ENCODE data around the gene CASTOR2.
"Not testable (repeated sequence)": the region's sequence is repeated elsewhere in the genome, so short reads cannot be mapped to it uniquely, and the experiment has no call there.

CASTOR2 gene

DNA sequence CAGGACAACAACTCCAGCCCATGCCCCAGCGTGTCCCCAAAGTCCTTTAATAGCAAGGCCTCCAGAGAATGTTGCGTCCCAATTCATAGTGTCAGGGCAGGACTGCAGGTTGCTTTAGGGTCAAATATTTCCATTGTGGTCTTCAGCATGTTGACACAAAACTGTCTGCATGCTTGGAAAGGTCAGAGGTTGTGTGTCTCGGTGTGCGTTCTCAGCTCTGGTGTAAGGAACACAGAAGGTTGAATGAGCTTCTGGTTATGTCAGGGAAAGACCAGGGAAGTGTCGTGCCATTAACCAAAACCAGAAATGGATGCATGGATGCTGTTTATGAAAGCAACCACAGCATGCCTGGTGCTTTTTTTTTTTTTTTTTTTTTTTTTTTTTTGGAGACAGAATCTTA, 31.9 kb downstream of the CASTOR2 start:
- DNase-seq, result not testable (repeated sequence)

DNA sequence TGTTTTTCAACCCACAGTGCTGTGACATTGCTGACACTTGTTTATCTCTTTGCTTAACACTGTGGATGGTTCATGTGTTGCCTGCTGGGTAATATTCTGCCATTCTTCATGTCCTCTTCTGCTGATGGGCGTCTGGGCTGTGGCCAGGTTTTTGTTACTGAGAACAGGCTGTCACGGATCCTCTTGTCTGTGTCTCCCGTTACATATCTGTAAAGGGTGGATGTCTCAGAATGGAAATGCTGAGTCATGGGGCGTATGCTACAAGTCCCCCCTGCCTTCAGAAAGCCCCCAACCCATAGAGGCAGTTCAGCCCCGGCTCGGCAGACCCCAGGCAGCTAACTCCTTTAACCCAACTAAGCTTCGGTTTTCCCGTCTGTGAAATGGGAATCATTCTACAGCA, 33.3 kb downstream of the CASTOR2 start:
- DNase-seq, result not testable (repeated sequence)

DNA sequence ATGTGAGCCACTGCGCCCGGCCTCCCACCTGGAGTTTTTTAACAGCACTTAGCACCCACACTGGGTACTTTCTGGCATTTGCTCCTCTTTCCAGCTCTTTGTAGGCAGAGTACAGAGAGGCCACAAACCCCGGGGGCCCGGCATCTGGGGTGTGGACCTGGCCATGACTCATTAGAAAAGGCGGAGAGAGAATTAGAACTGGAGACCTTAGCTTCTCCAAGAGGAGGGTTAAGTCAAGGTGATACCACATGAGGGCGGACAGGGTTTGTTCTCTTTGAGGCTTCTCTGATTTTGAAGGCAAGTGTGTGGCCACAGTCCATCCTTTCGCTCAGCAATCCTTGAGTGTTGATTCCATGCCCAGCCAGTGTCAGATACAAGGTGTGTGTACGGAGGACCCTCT, 36.9 kb downstream of the CASTOR2 start:
- not testable (repeated sequence) for DNase-seq

DNA sequence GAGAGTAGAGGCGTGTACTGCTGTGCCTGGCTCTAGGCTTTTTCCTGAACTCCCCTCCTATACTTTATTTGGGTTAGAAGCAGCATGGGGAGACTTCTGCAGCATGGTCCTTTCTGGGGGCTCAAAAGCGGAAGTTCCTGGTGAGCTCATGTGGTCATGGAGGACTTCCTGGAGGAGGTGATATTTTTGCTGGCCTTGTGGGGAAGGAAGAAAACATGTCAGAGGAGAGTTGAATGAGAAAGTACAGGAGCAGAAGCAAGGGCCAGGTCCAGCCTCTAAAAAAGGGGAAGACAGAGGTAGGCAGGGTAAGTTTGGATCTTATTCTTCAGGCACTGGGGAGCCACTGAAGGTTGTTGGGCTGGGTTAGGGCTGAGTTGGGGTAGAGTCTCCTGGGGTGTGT, 45.5 kb downstream of the CASTOR2 start:
- no peak for DNase-seq

DNA sequence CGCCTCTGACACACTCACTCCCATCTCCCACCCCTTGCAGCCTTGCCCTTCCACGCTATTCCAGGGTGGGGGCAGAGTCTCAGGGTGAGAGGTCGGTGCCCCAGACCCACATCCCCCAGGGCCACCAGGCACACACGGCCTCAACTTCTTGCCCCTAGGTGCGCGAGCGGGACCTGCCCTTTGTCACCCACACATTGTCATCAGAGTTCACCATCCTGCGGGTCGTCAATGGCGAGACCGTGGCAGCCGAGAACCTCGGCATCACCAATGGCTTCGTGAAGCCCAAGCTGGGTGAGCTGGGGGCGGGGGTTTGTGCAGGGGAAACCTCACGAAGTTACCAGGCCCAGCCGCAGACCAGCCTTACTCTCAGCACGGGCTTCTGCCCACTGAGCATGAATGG, 53.3 kb downstream of the CASTOR2 start:
- no peak for DNase-seq

DNA sequence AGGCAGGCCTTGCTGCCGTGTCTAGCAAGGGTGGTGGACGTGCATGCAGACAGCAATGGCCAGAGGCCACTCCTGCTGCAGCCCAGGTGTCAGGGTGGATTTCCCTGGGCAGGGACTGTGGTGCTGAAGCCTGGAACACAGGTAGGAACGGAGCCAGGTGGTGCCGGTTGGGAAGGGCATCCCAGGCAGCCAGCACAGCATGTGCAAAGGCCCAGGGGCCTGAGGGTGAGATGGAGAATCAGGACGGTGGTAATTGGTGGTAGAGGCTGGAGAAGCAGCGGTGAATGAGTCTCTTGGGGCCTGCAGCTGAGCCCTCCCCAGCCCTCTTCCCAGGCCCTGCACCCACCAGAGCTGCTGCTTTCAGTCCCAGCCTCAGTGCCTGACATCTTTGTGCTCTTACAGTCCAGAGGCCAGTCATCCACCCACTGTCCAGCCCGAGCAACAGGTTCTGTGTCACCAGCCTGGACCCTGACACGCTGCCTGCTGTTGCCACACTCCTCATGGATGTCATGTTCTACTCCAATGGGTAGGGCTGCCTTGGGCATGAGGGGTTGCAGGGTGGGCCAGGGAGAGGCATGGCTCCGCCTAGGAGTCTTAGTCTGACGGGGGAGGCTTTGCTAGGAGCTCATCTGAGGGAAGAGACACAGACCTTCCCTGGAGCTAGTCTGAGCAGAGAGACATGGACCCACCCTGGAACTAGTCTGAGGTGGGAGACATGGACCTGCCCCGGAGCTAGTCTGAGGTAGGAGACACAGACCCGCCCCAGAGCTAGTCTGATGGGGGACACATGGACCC, 54.3 kb downstream of the CASTOR2 start:
- DNase-seq, result no peak

DNA sequence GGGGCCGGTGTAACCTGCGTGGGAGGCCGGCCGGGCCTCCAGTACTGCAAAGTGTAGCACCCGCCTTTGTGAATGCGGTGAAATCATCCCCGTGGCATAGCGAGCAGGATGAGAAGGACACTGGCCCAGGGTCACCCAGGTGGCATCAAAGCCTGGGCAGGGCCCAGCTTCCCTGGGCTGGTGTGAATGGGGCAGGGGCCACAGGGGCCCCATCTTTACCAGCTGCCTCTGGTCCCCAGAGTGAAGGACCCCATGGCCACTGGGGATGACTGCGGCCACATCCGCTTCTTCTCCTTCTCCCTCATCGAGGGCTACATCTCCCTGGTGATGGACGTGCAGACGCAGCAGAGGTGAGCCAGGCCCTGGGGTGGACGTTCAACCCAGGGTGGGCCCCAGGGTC, 55.3 kb downstream of the CASTOR2 start:
- DNase-seq, result no peak

DNA sequence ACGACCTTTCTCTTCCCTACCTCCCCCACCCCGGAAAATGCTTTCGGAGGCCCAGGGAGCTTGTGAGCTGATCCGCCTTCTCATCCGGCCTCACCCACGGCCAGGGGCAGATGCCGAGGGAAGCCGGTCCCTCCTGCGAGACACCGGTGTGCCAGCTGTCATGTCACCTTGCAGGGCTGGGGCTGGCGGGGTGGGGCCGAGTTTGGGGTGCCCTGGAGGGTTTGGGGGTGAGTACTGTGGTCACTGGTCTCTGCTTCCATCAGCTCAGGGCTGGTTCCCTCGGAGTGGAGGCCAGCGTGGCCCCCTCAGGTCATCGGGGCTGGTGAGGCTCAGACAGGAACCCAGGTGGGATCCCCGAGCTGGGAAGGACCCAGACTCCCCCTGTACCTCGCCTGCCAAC, 60.4 kb downstream of the CASTOR2 start:
- no peak for DNase-seq

DNA sequence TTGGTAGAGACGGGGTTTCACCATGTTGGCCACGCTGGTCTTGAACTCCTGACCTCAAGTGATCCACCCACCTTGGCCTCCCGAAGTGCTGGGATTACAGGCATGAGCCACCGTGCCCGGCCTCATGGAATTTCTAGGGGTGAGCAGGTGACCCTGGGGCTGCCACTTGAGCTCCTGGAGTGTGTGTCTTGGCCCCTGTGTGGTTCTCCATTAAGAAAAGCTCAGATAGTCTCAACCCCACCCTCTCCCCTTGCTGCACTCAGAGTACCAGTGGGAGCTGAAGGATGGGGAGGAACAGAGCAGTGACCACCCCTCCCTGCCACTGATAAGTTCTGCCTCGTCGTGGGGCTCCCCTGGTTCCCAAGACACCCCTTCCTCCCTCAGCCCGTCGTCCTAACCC, 63.8 kb downstream of the CASTOR2 start:
- DNase-seq, result no peak

DNA sequence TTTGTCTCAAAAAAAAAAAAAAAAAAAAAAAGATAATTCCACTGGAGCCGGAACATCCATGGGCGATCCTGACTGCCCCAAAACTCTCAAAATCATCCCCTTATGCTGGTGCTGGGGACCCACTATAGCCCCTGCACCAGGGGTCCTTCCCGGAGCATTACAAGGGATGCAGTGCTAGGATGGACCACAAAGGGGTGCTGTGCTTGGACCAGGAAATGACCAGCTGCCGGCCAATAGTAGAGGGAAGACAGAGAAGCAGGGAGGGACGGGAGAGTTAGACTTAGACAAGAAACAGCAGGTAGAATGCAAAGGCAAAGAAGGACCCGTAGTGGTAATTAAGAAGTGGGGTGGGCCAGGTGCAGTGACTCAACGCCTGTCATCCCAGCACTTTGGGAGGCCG, 68.6 kb downstream of the CASTOR2 start:
- DNase-seq, result no peak

DNA sequence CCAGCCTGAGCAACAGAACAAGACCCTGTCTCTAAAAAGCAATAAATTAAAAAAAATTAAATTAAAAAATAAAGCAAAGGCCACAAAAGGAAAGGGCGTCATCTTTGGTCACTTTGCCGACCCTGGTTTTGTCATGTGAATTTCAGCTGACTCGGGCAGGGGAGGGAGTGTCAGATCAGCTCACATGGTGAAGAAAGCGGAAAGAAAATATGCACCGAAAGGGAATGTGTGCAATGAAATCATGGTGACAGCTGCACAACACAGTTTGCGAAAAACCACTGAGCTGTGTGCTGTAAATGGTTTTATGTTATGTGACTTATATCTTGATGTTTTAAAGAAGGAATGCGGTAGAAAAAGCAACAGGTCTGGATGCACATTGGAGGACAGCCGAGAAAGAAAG, 69.3 kb downstream of the CASTOR2 start:
- no peak for DNase-seq

DNA sequence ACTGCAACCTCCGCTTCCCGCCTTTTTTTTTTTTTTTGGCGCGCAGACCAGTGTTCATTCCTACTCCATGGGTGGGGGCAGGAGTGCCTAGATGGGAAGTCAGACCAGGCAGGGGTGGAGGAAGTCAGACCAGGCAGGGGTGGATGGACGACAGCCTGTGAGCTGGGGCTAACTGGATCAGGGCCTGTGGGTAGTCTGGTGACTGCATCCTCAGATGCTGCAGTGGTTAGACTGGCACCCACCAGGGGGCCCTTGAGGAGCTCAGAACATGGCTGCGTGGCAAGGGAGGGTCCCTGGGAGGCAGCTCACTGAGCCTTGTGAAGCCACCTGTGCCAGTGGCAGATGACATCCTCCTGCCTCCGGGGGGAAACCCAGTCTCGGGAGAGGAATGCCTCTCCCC, 74.0 kb downstream of the CASTOR2 start:
- no peak for DNase-seq

DNA sequence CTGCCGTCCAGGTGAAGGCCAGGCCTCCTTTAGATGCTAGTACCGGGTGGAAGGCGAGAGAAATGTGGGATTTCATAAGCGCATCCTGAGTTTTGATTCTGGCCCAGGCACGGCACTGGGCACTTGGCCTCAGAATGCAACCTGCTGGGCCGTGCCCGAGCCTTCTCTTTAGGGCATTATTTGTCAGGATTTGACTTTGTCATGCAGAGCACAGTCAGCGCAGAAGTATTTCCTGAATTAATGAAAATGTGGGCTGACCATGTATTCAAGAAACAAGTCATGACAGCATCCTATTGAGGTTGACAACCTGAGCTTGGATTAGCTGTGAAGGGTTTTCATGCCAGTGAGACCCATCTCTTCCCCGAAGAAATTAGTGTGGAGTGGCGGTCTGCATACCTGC, 74.7 kb downstream of the CASTOR2 start:
- no peak for DNase-seq

DNA sequence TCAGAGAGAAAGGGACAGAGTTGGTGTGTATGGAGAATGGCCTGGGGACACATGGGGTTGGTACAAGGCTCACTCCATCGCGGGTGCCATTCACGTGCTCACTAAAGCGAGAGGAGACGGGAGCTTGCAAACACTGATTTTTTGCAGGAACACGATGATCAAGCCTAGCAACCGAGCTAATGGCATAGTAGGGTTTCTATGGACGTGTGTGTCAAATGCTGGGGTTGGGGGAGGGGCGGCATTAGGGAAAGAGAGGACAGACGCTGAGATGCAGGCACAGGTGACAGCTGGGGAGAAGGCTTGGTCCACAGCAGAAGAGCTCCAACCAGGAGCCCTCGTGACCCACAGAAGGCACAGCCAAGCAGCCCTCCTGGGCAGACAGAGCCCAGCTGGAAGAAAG, 75.2 kb downstream of the CASTOR2 start:
- no peak for DNase-seq

DNA sequence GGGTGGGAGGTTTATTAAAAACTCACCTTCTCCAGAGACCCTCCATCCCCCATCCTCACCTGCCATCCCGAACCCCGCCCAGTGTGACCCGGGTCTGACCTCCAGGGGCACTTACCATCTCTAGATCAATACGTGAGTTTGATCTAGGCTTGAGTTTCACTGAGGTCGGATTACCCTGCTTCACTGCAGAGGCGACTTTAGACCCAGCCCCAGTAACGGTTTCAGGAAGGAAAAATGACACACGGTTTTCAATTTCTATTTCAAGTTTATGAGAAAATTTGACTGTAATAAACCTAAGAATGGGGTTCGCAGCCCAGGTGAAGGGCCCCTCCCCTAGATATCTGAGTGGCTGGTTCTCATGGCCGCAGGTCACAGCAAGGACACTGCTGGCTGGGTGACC, 76.0 kb downstream of the CASTOR2 start:
- DNase-seq, result no peak

DNA sequence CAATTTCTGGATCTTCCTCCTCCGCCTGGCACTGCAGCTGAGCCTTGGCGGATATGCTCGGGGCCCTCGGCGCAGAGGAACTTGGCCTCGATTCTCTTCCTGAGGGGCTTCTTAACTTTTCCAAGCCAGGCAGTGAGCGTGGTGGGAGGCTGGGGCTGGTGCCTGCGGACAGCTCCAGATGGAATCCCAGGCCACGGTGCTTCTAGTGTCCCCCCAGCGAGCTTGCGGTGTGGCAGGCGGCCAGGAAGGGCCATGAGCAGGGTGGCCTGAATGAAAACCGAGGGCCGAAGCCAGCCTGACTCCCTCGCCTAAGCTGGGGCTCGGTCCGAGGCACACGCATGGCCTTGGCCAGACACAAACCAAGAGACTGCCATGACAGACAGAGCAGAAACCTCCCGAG, 77.8 kb downstream of the CASTOR2 start:
- no peak for DNase-seq

DNA sequence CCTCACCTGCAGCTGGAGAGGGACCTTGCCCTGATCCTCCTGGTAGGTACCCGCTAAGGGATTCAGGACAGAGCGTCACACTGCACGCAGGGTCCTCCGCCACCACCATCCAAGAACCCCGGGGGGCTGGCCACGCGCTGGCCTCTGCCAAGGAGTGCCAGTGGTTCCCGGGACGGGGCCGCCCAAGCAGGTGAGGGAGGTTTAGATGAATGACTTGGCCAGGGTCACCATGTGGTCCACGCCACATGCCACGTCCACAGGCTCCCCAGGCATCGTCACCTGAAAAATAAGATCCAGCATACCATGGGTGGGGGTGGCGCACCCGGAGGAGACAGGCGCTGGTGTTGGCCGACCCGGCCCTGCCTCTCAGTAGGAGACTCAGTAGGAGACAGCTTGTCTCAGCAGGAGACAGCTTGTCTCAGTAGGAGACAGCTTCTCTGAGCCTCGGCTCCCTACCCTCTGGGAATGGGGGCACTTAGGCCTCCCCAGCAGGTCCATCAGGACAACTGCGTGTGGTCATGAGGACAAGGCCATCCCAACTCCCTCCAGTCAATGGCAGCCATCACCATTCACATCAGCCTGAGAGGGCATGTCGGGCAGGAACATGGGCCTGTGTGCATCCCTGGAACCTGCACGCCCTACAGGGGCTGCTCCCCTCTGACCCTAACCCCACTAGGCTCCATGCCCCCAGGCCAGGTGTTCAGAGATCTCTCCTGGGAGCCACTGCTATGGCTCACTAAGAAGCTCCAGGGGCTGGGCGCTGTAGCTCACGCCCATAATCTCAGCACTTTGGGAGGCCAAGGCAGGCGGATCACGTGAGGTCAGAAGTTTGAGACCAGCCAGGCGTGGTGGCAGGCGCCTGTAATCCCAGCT, 78.6 kb downstream of the CASTOR2 start:
- DNase-seq, result no peak

DNA sequence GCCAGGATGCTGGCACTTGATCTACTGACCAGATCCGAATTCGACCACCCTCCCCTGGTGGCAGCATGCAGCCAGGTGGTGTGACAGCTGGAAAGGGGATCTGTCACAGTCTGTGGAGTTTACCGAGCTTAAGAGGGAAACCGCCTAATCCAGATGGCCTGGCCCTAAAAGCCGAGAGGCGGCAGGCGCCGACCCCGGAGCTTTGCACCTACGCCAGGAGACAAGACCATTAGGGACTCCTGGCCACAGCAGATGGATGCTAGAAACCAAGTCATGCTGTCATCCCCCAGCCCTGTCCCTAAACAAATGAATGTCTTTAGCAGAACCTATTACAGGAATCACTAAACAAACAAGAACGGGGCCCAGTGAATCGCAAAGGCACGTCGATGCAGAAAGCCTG, 81.4 kb downstream of the CASTOR2 start:
- DNase-seq, result no peak

DNA sequence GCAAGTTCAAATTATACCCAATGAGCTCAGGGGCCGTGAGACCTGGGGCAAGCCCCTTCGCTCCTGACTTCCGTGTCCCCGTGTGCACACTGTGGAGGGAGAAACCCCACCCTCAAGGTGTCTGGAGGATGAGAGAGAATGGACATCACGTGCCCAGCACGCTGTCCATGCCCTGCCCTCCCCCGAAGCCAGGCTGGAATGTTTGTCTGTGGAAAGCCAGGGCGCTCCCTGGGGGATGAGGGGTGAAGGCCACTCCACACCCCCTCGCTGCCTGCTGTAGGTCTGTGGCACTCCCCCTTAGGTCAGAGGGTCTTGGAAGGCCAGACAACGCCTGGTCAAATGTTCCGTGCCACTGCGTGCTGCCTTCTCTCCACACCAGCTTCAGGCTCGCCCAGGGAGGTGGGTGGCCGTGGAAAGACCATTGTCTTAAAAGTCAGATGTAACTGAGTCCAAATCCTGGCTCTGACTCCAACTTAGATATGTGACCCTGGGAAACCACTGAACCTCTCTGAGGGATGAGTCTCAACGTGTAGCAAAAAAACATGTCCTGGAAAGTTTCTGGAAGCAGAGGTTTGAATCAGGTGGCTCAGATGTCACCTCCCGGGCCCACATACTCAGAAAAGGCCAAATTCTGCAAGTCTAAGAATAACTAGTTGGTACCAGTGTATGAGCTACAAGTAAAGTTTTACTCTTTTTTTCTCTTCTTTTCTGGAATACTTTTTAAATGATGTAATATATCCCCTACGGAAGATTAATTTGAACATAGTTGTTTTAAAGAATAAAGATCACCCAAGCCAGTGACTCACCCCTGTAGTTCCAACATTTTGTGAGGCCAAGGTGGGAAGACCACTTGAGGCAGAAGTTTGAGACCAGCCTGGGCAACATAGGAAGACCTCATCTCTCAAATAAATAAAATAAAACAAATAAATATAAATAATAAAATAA, 84.2 kb downstream of the CASTOR2 start:
- DNase-seq, result no peak

DNA sequence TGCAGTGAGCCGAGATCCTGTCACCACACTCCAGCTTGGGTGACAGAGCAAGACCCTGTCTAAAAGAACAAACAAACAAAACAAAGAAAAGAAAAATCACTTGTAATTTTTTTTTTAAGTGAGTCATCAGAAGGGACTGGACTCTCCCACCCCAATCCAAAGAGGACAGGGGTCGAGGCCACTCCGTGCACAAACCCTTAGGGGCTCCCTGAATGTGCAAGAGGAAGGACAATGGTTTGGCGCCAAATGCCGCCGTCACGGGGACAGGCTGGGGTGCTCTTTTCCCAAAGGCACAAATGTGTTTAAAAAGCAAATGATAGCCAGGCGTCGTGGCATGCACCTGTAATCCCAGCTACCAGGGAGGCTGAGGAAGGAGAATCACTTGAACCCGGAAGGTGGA, 85.3 kb downstream of the CASTOR2 start:
- DNase-seq, result no peak

DNA sequence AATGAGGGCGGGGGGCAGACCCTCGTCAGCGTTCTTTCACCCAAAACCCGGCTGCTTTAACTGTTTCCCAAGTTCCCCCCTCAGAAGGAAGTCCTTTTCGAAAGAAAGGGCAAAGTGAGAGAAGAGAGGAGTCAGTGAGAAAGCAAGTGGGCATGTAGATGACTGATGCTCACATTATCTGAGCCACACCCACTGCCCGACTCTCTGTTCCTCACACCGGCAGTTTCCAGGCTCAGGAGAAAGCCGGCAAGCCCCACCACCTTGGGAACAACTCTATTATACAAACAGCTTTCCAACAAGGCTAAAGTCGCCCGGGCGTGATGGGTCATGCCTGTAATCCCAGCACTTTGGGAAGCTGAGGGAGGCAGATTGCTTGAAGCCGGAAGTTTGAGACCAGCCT, 86.0 kb downstream of the CASTOR2 start:
- no peak for DNase-seq

DNA sequence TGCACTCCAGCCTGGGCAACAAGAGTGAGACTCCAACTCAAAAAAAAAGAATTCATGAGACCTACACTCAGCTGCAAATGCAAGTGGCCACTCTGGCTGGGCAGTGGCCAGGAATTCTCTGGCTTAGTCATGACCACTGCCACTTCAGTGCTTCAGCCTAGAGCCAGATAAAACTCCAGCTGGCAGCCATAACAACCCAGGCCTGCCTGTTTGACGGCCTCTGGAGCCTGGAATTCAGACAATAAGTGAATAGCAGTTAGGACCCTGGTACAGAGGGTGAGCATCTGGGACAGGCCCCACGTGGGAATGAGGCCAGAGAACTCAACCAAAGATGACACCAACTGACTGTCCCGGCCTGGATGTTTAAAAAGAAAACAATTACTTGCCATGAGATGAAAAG, 90.2 kb downstream of the CASTOR2 start:
- no peak for DNase-seq

DNA sequence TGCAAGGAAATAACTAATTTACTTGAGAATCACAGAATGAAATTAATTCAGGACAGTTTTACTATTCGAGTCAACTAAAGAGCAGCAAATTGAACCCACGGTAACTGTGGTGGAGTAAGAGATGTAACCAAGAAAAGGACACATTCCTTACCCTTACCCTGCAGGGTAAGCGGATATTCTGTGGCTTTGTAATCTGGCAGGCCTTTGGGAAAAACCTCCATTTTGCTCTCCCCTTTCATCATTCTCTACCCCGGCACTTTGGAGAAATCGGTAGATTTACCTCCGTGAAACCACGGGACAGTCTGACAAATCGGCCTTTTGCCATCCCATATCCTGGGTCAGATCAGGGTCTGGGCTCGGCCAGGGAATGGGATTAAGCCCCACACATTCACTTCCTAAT, 90.7 kb downstream of the CASTOR2 start:
- DNase-seq, result no peak

Measured in NCI-H345 (cell line).